ENCODE results near the gene USP24.
"Not testable (repeated sequence)": the region's sequence is repeated elsewhere in the genome, so short reads cannot be mapped to it uniquely, and the experiment has no call there.

USP24 gene

DNA sequence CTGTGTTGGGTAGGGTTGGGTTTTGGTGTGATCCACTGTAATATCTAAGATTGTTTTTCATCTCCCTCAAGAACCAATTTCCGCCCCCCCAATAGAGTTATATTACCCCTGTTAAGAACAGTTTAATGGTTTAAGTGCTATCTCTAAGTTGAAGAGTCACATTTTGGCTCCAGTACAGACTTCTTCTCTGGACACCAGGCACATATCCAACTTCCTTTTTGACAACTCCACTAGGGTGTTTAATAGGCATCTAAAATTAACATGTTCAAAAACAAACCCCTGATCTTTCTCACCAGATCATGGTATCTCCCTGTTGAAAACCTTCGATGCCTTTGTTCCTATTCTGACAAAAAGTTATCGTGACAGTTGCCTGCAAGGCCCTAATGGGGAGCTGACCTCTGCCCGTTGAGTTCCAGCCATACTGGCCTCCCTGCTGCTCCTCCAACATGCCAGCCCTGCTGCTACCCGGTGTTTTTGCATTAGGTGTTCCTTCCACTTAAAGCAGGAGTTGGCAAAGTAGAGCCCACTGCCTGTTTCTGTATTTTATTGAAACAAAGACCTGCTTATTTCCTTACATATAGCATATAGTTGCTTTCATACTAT, 18.6 kb downstream of the USP24 start:
- DNase-seq (ENCODE audit: low read depth): no peak

DNA sequence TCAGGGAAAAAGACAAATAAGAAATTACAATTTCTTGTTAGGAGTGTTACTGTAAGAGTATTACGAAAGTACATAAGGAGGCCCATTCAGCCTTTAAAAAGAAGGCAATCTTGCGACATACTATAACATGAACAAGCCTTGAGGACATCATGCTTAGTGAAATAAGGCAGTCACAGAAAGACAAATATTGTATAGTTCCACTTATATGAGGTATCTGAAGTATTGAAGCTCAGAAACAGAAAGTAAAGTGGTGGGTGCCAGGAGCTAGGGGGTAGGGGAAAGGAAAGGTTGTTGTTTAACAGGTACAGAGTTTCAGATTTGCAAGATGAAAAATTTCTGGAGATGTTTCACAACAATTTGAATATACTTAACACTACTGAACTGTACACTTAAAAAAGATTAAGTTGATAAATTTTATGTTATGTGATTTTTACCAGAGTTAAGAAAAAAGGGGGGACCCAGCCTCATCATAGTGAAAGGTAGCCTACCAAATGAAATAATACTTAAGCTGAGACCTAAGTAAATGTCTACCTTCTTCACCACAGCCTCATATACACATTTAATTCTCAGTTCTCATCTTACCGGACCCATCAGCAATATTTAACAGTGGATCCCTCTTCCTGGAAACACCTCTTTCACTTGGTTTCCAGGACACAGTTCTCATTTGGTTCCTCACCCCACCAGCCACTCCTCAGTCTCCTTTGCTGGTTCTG, 19.5 kb downstream of the USP24 start:
- DNase-seq (ENCODE audit: low read depth): no peak

DNA sequence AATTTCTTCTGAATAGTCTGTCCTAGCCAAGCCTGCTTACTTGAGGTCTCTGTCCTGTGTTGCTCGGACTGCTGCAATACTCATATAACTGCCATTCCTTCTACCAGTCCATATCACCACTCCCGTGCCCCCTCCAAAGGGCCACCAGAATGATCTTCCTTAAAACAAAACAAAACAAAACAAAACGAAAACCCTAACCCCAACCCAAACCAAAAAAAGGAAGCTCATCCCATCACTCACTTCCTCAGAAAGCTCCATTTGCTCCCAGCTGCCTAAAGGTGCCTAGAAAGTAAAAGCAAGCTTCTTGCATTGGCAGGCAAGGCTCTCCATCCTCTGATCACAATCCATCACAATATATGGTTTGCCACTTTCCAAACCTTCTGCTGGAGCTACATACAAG, 20.3 kb downstream of the USP24 start:
- DNase-seq (ENCODE audit: low read depth): no peak

DNA sequence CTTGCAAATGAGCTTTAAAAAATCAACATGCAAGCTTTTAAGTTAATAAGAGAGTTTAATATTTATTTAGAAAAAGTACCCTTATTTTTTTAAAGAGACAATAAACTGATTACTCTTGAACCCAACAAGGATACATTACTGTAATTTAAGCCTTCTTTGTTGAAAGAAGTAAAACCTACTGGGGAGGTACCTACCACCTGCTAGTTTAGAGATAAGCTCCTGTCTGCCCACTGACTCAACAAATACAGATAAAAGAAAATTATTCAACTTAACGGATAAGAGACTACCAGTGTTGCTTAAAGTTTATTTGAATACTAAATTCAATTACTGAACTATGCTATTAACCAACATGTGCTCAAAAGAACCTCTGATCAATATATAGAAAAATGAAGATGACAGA, 23.1 kb downstream of the USP24 start:
- no peak for DNase-seq (ENCODE audit: low read depth)

DNA sequence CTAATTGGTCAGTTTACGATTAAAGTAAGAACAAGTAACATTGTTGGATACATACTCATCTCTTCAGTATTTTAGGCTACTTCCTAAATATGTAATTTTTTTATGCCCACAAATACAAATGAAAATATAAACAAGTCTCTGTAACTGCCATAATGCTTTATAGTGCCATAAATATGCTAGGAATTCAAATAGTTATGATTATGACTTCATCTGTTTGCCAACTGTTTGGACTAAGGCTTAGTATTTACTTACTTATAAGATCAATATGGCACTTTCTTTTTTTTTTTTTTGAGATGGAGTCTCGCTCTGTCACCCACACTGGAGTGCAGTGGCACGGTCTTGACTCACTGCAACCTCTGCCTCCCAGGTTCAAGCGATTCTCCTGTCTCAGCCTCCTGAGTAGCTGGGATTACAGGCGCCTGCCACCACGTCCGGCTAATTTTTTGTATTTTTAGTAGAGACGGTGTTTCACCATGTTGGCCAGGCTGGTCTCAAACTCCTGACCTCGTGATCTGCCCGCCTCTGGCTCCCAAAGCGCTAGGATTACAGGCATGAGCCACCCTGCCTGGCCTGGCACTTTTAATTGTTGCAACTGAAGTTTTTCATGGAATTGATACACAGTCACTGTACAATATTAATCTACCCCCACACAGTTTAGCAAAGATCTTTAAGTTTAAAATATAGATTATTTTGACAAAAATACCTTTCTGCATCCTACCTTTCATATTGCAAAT, 23.8 kb downstream of the USP24 start:
- not testable (repeated sequence) for DNase-seq (ENCODE audit: low read depth)

DNA sequence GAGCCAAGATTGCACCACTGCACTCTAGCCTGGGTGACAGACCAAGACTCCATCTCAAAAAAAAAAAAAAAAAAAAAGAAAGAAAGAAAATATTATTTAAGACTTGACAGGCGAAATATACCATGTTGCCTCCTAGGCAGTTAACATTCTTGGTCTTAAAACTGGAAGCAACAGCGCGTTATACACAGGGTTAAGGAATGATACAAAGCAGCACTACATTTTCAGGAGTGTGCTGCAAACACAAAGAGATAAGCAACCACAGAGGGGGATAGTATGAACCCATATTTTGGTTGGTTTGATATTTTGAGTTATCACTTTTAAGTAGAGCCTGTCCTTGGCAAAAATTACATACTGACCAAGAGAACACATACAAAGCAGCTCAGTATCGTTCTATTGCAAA, 25.1 kb downstream of the USP24 start:
- no peak for DNase-seq (ENCODE audit: low read depth)

DNA sequence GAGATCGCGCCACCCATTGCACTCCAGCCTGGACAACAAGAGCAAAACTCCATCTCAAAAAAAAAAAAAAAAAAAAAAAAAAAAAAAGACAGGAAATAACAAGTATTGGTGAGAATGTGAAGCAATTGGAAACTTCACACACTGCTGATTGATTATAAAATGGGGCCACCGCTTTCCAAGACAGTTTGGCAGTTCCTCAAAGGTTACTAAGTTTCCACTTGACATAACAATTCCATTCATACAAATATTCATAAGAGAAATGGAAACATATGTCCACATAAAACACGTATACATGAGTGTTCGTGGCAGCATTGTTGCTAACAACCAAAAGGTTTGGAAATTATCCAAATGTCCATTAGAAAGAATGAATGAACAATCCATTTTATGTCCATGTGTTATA, 26.3 kb downstream of the USP24 start:
- DNase-seq (ENCODE audit: low read depth): no peak

DNA sequence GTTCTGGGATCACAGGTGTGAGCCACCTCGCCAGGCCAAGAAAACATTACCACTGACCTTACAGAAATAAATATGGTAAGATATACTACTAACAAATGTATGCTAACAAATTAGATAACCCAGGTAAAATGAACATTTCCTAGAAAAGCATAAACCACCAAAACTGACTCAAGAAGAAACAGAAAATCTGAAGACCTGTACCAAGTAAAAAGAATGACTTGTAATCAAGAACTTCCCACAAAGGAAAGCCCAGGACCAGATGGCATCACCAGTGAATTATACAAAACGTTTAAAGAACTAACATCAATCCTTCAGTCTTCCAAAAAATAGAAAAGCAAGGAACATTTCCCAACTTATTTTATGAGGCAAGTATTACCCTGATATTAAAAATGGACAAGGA, 29.3 kb downstream of the USP24 start:
- no peak for DNase-seq (ENCODE audit: low read depth)

DNA sequence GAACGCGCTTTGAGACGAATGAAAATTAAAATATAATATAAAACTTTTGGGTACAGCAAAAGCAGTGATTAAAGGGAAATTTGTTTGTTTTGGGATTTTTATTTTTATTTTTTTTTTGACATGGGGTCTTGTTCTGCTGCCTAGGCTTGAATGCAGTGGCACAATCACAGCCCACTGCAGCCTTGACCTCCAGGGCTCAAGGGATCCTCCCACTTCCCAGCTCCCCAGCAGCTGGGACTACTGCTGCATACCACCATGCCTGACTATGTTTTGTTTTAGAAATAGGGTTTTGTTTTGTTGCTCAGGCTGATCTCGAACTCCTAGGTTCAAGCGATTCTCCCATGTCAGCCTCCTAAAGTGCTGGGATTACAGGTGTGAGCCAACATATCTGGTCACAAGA, 30.3 kb downstream of the USP24 start:
- no peak for DNase-seq (ENCODE audit: low read depth)

DNA sequence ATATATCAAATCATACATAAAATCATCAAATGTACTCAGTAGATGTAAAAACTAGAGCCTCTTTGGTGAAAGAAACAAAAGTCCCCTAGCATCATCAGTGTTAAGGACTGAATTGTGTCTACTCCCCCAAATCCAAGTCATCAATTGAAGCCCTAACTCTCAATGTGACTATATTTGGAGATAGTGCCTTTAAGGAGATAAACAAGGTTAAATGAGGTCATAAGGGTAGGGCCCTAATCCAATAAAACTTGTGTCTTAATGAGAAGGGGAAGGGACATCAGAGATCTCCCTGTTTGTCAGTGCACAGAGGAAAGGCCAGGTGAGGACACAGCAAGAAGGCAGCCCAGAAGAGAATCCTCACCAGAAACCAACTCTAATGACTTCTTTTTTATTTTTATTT, 33.5 kb downstream of the USP24 start:
- no peak for DNase-seq (ENCODE audit: low read depth)

DNA sequence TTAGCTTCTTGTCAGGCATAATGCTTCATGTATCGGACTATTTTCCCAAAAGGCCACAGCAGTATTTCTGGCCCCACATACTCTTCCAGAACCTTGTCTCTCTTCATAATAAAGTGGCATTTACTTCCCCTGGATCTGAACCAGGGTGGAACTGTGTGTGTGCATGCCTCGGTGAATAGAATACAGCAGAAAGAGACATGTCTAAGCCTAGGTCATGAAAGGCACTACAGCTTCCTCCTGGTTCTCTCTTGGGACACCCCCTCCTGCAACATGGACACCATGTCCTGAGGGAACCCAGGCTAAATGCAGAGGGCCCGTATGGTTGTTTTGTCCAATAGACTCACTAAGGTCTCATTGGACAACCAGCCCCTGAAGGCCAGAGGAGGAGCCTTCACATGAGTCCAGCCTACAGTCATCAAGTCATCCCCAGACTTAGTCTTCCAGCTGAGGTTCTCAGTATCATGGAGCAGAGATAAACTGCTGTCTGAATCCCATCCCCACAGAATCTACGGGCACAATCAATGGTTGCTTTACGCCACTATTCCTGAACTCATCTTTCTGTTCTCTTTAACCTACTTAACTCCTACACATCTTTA, 35.0 kb downstream of the USP24 start:
- DNase-seq (ENCODE audit: low read depth): no peak

DNA sequence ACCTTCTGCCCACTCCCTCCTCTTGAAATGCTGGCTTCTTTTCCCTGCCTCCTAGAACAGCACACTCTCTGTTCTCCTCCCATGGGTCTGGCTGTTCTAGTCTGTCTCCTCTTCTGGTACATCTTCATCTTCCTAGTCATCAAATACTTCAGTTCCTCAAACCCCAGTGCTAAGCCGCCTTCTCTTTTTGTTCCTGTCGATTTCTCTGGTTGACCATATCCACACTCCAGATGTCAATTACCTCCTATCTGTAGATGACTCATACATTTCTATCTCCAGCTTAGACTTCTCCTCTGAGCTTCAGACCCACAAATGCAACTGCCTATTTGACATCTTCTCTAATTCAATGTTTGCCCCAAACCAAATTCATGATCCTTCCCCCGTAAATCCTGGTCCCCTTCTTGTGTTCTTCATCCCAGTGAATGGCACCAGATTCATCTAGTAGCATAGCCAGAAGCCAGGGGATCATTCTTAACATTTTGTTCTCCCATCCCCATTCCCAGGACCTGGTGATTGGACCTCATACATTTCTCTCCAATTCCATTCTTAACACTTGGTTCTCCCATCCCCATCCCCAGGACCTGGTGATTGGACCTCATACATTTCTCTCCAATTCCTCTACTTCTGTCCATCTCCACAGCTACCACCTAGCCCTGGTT, 35.9 kb downstream of the USP24 start:
- DNase-seq (ENCODE audit: low read depth): no peak

DNA sequence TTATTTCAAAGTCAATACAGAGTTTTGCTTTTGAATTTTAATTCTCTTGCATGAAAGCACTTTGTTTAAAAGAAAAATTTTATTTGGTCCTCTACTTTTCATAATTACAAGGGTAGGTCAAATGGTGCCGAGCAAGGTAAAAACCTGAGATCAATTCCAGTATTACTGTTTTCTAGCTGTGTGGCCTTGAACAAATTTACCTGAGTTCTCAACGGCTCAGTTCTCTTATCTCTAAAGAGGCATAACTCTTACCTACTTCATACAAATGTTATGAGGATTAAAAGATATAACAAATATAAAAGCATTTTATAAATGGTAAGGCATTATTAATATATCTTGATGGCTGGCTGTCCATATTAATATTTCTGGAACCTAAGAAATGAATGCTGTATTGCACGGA, 42.5 kb downstream of the USP24 start:
- DNase-seq (ENCODE audit: low read depth): no peak

DNA sequence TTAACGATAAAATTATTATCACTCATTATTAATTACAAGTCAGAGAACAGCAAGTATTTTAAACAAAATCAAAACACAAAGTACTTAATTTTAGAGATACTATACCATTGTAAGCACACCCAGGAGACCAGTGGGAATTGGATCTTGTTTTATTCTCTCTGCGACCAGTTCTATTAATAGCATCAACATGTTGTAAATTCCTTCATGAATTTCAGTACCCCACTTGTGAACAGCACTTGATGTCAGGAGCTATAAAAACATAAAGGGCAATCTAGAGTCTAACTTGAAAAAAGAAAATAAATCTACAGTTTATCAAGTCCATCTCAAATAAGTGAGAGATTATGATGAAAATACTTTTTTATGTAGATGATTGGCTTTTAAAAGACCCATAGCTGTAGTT, 42.9 kb downstream of the USP24 start:
- DNase-seq (ENCODE audit: low read depth): no peak

DNA sequence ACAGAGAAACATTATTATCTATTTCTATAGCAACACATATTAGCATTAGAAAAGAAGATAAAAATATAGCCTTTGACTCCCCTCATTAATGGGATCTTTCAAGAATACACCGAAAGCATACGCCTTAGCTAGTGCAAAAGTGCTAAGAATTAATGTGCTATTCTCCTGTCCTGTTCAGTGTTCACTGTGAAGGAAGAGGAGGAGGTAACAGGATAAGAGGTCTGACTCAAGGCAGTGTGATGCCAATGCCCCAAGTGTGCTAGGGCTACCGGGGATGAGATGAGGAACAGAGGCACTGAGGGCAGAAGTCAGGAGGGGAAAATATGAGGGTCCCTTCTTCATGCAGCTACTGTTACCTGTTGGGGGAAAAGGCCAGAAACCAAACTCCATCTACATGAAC, 43.5 kb downstream of the USP24 start:
- no peak for DNase-seq (ENCODE audit: low read depth)

DNA sequence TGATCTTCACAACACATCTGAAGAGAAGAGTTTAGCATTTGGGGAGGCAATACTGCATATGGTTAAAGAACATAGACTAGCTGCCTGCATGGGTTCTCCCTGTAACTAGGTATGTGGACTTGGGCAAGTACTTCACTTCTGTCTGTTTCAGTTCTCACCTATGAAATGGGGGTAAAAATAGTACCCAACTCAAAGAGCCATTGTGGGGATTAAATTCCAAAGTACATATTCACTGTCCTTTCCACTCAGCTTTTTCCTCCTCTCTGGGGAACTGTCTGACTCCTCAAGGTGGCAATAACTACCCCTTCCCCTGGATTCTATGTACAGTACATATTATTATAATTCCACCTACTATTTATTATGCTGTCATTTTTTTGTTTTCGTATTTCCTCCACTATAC, 44.7 kb downstream of the USP24 start:
- DNase-seq (ENCODE audit: low read depth): no peak

DNA sequence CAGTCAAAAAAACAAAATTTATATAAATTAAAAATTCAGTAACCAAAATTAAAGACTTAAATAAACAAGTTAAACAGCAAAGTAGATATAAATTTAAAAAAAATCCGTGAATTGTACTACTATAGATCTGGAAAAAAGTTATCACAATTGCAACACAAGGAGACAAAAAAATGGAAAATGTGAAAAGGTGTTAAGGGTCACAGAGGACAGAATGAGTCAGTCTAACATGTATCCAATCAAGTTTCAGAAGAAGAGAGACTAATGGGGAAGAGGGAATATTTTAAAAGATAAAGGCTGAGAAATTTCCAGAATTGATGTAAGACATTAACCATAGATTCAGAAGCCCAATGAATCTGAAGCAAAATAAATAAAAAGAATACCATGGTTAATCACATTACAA, 46.0 kb downstream of the USP24 start:
- DNase-seq (ENCODE audit: low read depth): no peak

DNA sequence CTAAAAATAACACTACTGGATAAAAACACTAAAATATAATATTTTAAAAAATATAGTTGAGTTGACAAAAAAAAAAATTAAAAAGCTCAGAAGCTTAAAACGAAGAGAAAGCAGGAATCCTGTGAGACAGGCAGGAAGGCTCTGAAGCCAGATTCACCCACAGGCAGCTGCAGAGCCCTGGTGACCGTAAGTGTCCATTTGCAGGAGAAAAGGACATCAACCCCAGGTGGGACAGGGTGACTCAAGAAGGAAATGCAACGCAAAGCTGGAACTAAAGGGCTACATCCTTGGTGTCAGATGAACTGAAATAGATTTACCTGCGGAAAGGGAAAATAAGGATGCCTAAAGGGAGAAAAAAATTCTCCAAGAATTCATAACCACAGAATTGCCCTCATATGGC, 46.8 kb downstream of the USP24 start:
- DNase-seq (ENCODE audit: low read depth): no peak

DNA sequence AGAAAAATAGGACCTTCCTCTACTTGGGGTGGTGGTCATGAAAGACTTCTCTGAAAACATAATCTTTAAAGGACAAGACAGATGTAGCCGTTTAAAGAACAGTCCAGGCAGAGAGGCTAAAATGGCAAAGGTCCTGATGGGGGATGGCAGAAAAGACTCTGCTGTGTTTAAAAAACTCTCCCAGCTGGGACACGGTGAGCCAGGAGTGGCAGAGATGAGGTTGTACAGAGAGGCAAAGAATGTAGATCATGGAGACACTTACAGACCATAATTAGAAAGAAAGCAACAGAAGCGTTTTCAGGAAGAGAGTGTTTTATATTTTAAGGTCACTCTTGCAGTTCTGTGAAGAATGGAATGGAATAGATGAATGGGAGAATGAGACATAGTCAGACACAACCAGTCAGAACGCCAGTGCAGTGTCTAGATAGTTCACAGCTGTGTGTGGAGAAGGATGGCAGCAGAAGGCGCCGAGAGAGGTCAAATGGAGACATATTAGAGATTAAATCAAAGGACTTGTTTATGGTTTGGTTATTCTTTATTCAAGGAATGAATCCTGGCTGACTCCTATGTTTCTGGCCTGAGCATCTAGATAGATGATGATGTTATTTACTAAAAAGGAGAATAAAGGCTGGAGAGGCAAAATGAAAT, 47.8 kb downstream of the USP24 start:
- no peak for DNase-seq (ENCODE audit: low read depth)

DNA sequence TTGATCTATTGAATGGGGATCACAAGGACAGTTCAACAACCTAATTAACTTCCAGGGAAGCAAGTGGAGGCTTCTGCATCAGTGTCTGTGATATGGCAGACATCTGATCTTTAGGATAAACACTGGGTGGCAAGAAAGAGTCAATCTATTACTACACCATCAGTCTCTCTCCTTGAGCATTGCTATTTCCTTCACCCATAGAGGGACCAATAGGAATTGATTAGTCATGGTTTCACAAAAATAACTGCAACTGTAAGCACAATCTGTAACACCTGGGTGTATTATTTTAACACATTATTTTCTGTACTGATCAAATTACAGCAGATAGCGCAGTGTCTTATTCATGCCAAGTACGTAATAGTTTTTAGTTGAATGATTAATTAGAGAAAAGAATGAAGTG, 50.3 kb downstream of the USP24 start:
- no peak for DNase-seq (ENCODE audit: low read depth)

DNA sequence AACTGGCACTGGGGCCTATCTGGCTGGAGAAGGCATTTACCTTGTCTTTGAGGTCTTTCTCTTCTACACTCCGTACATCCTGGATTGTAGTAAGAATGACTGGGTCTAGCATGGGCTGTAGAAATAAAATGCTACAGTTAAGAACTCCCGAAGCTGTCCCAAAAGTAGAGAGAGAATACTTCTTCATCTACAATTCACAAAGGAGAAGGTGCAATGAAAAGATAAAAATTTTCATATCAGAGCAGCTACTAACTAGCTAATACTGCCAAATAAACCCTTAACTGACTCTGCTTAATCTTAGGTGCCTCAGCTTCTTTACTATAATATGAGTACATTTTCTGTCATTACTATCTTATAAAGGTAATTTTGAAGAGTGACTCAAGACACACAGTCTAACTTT, 55.6 kb downstream of the USP24 start:
- no peak for DNase-seq (ENCODE audit: low read depth)

DNA sequence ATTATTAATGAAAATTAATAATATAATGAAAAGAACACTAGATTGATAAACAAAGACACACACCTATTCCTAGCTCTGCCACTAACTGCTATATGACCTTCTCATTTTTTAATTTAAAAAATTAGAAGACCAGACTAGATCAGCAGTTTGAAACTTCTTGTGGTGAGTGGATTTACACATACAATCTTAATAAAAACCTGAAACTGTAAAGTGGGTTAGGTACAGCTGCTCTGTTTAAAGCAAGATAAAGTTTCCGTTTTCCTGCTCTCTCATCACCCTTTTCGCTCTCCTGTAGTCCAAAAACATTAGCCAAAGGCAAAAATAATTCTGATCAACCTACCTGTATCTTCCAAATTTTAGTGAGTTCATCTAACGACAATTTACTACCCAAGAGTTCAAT, 58.6 kb downstream of the USP24 start:
- DNase-seq (ENCODE audit: low read depth): no peak

All from stimulated activated CD8-positive, alpha-beta memory T cell treated with anti-CD3 and anti-CD28 coated beads, Interleukin-12 subunit alpha, Interleukin-12 subunit beta, amount 100 ng/mL, for 1 hour (primary cell).